Upper lobe of right lung (tissue), 1 donor: ENCODE results near the gene SLC9A9. TPM values are rescaled to one million over a fixed set of nuclear protein-coding genes. Genes with fewer than 3 reads are reported as not detected.

ENCODE experiments used
- ATAC-seq: fragments of 200-7000 bp; cut with Tn5 transposase; one replicate; pipeline ENCODE4 v1.9.1; 2020; ENCODE audit warnings: mild to moderate bottlenecking, moderate library complexity
- DNase-seq: peaks from one replicate; pipeline ENCODE4 v3.0.0-alpha.2; 2020
- H3K27ac ChIP-seq: fragments of 200-600 bp; one replicate; pipeline ENCODE4 v1.8.0; 2022
- H3K27me3 ChIP-seq: fragments of 200-600 bp; one replicate; pipeline ENCODE4 v1.8.0; 2022; ENCODE audit warnings: mild to moderate bottlenecking
- H3K36me3 ChIP-seq: fragments of 200-600 bp; one replicate; pipeline ENCODE4 v1.8.0; 2022
- H3K4me1 ChIP-seq: fragments of 200-600 bp; one replicate; pipeline ENCODE4 v1.8.0; 2022
- H3K4me3 ChIP-seq: fragments of 200-600 bp; one replicate; pipeline ENCODE4 v1.8.0; 2022; ENCODE audit warnings: mild to moderate bottlenecking
- H3K9me3 ChIP-seq: fragments of 200-600 bp; one replicate; pipeline ENCODE4 v1.8.0; 2022
- intact Hi-C: fragments of 100-400 bp; cut with DNase I; formaldehyde crosslinking; loops from one replicate; pipeline ENCODE4 v1.11.0; 2022
- total RNA-seq: library from RNA; stranded (reverse); fragmentation: NEBNext Ultra II Directional; extraction: Animal tissue kit (Norgen Biotek cat#: 25700); gene quantifications from one replicate; pipeline ENCODE4 v1.2.1, GENCODE V29; 2021
- TF ChIP-seq, protein P1 (sequence below): fragments of 200-600 bp; IDR thresholded peaks from one replicate; pipeline ENCODE4 v1.8.0; 2022; ENCODE audit warnings: antibody characterized with exemption
- donor health status: DM: no; HTN: yes; CAD: no; lungs with severe emphysema.

Gene SLC9A9
- total RNA-seq, 1 donor from 2014 or later, result 13.3 TPM

DNA sequence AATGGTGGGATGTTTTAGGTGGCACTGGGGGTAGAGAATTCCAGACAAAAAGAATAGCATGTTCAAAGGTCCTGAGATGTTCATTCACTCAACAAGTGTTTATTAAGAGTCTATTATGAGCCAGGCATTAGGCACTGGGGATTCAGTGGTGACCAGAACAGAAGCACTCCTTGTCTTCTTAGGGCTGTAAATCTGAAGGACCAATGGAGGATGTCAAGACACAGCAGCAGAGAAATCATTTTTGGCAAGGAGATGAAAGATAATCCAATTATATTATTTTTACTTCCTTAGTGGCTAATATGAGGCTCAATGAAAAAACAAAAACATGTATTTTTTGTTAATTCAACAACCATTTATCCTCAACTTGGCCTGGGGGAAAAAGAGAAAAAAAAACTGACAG is 218.5 kb downstream of the SLC9A9 start:
- Histone ChIP-seq H3K4me3 (no peak overlapping the region), H3K27ac (no peak overlapping the region), H3K27me3 (no peaks in the 10 kb centered on the region), H3K36me3 (no peaks in the 10 kb centered on the region), H3K4me1 (no peaks in the 10 kb centered on the region), H3K9me3 (no peaks in the 10 kb centered on the region)
- intact Hi-C loops, result no loop called here
- TF ChIP-seq, protein P1, sequence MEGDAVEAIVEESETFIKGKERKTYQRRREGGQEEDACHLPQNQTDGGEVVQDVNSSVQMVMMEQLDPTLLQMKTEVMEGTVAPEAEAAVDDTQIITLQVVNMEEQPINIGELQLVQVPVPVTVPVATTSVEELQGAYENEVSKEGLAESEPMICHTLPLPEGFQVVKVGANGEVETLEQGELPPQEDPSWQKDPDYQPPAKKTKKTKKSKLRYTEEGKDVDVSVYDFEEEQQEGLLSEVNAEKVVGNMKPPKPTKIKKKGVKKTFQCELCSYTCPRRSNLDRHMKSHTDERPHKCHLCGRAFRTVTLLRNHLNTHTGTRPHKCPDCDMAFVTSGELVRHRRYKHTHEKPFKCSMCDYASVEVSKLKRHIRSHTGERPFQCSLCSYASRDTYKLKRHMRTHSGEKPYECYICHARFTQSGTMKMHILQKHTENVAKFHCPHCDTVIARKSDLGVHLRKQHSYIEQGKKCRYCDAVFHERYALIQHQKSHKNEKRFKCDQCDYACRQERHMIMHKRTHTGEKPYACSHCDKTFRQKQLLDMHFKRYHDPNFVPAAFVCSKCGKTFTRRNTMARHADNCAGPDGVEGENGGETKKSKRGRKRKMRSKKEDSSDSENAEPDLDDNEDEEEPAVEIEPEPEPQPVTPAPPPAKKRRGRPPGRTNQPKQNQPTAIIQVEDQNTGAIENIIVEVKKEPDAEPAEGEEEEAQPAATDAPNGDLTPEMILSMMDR, result no peak
- ATAC-seq (no peak), DNase-seq (no peak)

DNA sequence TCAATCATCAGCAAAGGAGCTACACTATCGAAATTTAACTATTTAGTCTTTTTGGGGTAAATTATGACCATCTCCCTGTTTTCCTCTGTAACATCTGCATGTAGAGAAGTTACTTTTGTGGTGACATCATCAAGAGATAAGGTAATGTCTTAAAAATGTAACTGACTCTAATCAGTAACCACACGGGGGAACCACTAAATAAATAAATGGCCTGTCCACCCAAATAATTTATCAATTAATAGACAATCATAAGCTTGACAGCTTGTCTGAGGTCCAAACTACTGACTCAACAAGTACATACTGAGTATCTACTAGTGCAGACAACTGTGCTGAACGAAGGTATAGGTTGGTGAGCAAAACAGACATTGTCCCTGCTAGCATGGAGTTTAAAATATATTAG is 219.3 kb downstream of the SLC9A9 start:
- intact Hi-C loops, result no loop called here

DNA sequence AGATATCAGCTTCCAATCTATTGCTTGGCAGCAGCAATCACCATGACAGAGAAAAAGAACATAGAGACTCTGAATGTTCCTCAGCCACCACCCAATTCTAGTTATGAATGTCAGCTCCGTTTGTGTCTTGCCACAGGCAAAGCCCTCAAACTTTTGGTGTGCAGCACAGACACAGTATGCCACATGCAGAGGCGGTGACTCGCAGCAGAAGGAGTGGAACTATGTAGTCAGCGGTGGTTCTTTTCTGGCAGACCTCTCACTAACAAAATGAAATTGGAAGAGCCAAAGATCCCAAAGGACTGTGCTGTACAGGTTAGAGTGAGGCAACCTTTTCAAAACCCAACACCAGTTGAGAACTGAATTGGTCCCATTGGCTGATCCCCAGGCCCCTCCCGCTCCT is 220.9 kb downstream of the SLC9A9 start:
- Histone ChIP-seq H3K4me3 (no peak overlapping the region), H3K27me3 (no peaks in the 10 kb centered on the region), H3K27ac (no peak overlapping the region), H3K4me1 (no peaks in the 10 kb centered on the region), H3K36me3 (no peaks in the 10 kb centered on the region), H3K9me3 (no peaks in the 10 kb centered on the region)
- DNase-seq (no peak), ATAC-seq (no peak)
- TF ChIP-seq, protein P1, result no peak
- intact Hi-C loops, result no loop called here

More for the DNA sequence above, 219.3 kb downstream of the SLC9A9 start:
- no peak overlapping the region for H3K4me3 ChIP-seq
- no peak overlapping the region for H3K27ac ChIP-seq
- no peaks in the 10 kb centered on the region for H3K4me1 ChIP-seq
- DNase-seq (no peak), ATAC-seq (no peak)
- TF ChIP-seq, protein P1, result no peak
- no peaks in the 10 kb centered on the region for H3K27me3 ChIP-seq
- H3K9me3 ChIP-seq, result no peaks in the 10 kb centered on the region
- no peaks in the 10 kb centered on the region for H3K36me3 ChIP-seq

DNA sequence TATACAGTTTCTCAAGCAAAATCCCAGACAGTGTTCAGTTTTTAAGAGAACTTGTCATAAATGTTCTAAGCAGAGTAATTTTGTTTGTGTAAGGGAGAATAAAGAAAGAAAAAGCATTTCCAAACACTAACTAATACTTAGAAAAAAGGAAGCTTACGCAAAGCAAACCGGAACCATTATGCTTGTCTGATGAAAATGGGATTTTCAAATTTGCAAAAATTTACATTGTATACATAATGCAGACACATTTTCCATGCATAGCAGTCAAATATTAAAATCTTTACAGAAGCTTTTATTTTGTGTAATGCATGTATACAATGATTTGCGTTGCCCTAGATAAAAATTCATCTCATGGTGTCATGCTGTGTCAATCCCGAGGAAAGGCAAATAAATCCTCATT is 229.0 kb downstream of the SLC9A9 start:
- H3K27ac ChIP-seq, result no peak overlapping the region
- DNase-seq, result no peak
- TF ChIP-seq, protein P1, result no peak
- no peaks in the 10 kb centered on the region for H3K27me3 ChIP-seq
- H3K4me1 ChIP-seq, result no peaks in the 10 kb centered on the region
- intact Hi-C loops, result no loop called here
- H3K4me3 ChIP-seq, result no peak overlapping the region
- no peak for ATAC-seq
- no peaks in the 10 kb centered on the region for H3K9me3 ChIP-seq
- no peaks in the 10 kb centered on the region for H3K36me3 ChIP-seq

GRCh38 chr3:143617050-143617449 is 231.2 kb downstream of the SLC9A9 start:
- ATAC-seq, result no peak
- no peak overlapping the region for H3K4me3 ChIP-seq
- DNase-seq, result no peak
- no peaks in the 10 kb centered on the region for H3K27me3 ChIP-seq
- TF ChIP-seq, protein P1, result no peak
- H3K36me3 ChIP-seq, result no peaks in the 10 kb centered on the region
- H3K27ac ChIP-seq, result no peak overlapping the region
- intact Hi-C loops, result no loop called here
- H3K4me1 ChIP-seq, result no peaks in the 10 kb centered on the region
- H3K9me3 ChIP-seq, result no peaks in the 10 kb centered on the region

- Histone ChIP-seq H3K4me1 (no peaks in the 10 kb centered on the region), H3K9me3 (no peaks in the 10 kb centered on the region), H3K27ac (no peak overlapping the region), H3K36me3 (no peaks in the 10 kb centered on the region), H3K4me3 (no peak overlapping the region), H3K27me3 (no peaks in the 10 kb centered on the region)
- intact Hi-C loops, result no loop called here
- TF ChIP-seq, protein P1, result no peak
- peak; percentile 44 for ATAC-seq
- no peak for DNase-seq
Measured at GRCh38 chr3:143613226-143613625, 235.0 kb downstream of the SLC9A9 start.
